Mesenchymal stem cell (in vitro differentiated cells and primary cell): Measurements from ENCODE around the gene KRT12.
"Not testable (repeated sequence)": the region's sequence is repeated elsewhere in the genome, so short reads cannot be mapped to it uniquely, and the experiment has no call there.

Source experiments
- DNase-seq: peaks from one replicate; pipeline ENCODE4 v3.0.0-alpha.2; 2013
- H2AFZ ChIP-seq: one replicate; pipeline ENCODE4 v1.6.1; 2013; ENCODE audit warnings: low read depth, mild to moderate bottlenecking, control low read depth, inconsistent platforms, low read length, moderate library complexity
- H2AK5ac ChIP-seq: 2 replicates; pipeline ENCODE4 v1.6.1; 2013; ENCODE audit warnings: low read length, moderate library complexity, mild to moderate bottlenecking, inconsistent platforms; ENCODE audit not compliant: severe bottlenecking
- H2BK120ac ChIP-seq: one replicate; pipeline ENCODE4 v1.6.1; 2013; ENCODE audit warnings: low read depth, mild to moderate bottlenecking, inconsistent platforms, low read length, moderate library complexity
- H2BK12ac ChIP-seq, 2 experiments: one replicate each; pipeline ENCODE4 v1.6.1; 2013; ENCODE audit warnings: inconsistent platforms in 2 of 2, low read length in 2 of 2, mild to moderate bottlenecking in 2 of 2, moderate library complexity in 2 of 2, control low read depth in 1 of 2
- H2BK15ac ChIP-seq: one replicate; pipeline ENCODE4 v1.6.1; 2013; ENCODE audit warnings: mild to moderate bottlenecking, low read depth, inconsistent platforms; ENCODE audit not compliant: poor library complexity, severe bottlenecking
- H2BK5ac ChIP-seq: 2 replicates; pipeline ENCODE4 v1.6.1; 2013; ENCODE audit warnings: low read depth, mild to moderate bottlenecking, low read length, control low read depth, inconsistent platforms; ENCODE audit not compliant: poor library complexity, severe bottlenecking
- H3K14ac ChIP-seq, 2 experiments: one replicate each; pipeline ENCODE4 v1.6.1; 2013; ENCODE audit warnings: inconsistent platforms in 2 of 2, low read length in 2 of 2, control low read depth in 1 of 2, mild to moderate bottlenecking in 1 of 2, moderate library complexity in 1 of 2
- H3K18ac ChIP-seq, 2 experiments: one replicate each; pipeline ENCODE4 v1.6.1; 2013; ENCODE audit warnings: inconsistent platforms in 2 of 2, low read length in 2 of 2, control low read depth in 1 of 2, low read depth in 1 of 2, mild to moderate bottlenecking in 1 of 2
- H3K23ac ChIP-seq, 2 experiments: one replicate each; pipeline ENCODE4 v1.6.1; 2013; ENCODE audit warnings: inconsistent platforms in 2 of 2, low read length in 2 of 2, mild to moderate bottlenecking in 2 of 2, moderate library complexity in 2 of 2, control low read depth in 1 of 2
- H3K27ac ChIP-seq: 2 replicates; pipeline ENCODE4 v1.5.1; 2013; ENCODE audit warnings: mild to moderate bottlenecking, moderate library complexity, low read length, control low read depth, inconsistent platforms; ENCODE audit not compliant: poor library complexity, severe bottlenecking
- H3K27me3 ChIP-seq, 2 experiments: 2 replicates each; pipeline versions ENCODE4 v1.6.1 to v1.7.0; 2013; ENCODE audit warnings: low read length in 2 of 2, mild to moderate bottlenecking in 2 of 2, moderate library complexity in 2 of 2, control low read depth in 1 of 2, inconsistent platforms in 1 of 2; ENCODE audit not compliant: control insufficient read depth in 1 of 2, insufficient read depth in 1 of 2
- H3K36me3 ChIP-seq, 2 experiments: 2 replicates each; pipeline versions ENCODE4 v1.6.1 to v1.7.0; 2013; ENCODE audit warnings: low read length in 2 of 2, control low read depth in 1 of 2, inconsistent platforms in 1 of 2, low read depth in 1 of 2, mild to moderate bottlenecking in 1 of 2; ENCODE audit not compliant: insufficient read depth in 2 of 2, control insufficient read depth in 1 of 2
- H3K4ac ChIP-seq, 2 experiments: one replicate each; pipeline ENCODE4 v1.6.1; 2013; ENCODE audit warnings: inconsistent platforms in 2 of 2, low read length in 2 of 2, mild to moderate bottlenecking in 2 of 2, moderate library complexity in 2 of 2, control low read depth in 1 of 2, low read depth in 1 of 2
- H3K4me1 ChIP-seq: 2 replicates; pipeline ENCODE4 v1.6.1; 2013; ENCODE audit warnings: low read depth, low read length, control low read depth; ENCODE audit not compliant: control insufficient read depth, insufficient read depth
- H3K4me2 ChIP-seq: 2 replicates; pipeline ENCODE4 v1.6.1; 2013; ENCODE audit warnings: low read length, mild to moderate bottlenecking, inconsistent platforms; ENCODE audit not compliant: poor library complexity, severe bottlenecking
- H3K4me3 ChIP-seq, 2 experiments: 2 replicates each; pipeline versions ENCODE4 v1.5.1 to v1.7.0; 2013; ENCODE audit warnings: low read length in 2 of 2, mild to moderate bottlenecking in 2 of 2, control low read depth in 1 of 2, low read depth in 1 of 2; ENCODE audit not compliant: insufficient read depth in 1 of 2
- H3K79me1 ChIP-seq: replicated peaks from 2 replicates; pipeline ENCODE4 v1.6.1; 2013; ENCODE audit warnings: mild to moderate bottlenecking, control low read depth, low read length, inconsistent platforms; ENCODE audit not compliant: poor library complexity, severe bottlenecking
- H3K9ac ChIP-seq: 2 replicates; pipeline ENCODE4 v1.7.0; 2013; ENCODE audit warnings: mild to moderate bottlenecking, low read length, moderate library complexity
- H3K9me3 ChIP-seq: 2 replicates; pipeline ENCODE4 v1.7.0; 2013; ENCODE audit warnings: mild to moderate bottlenecking, low read length; ENCODE audit not compliant: control insufficient read depth
- H4K8ac ChIP-seq: one replicate; pipeline ENCODE4 v1.6.1; 2013; ENCODE audit warnings: inconsistent platforms, mild to moderate bottlenecking, low read length, moderate library complexity
- H4K91ac ChIP-seq: one replicate; pipeline ENCODE4 v1.6.1; 2013; ENCODE audit warnings: mild to moderate bottlenecking, low read length, inconsistent platforms
- WGBS: methylation state at CpG from one replicate; pipeline ENCODE4 v1.1.7; 2013; ENCODE audit warnings: mixed read lengths; 5-methylcytosine and 5-hydroxymethylcytosine counted together

KRT12 gene

DNA sequence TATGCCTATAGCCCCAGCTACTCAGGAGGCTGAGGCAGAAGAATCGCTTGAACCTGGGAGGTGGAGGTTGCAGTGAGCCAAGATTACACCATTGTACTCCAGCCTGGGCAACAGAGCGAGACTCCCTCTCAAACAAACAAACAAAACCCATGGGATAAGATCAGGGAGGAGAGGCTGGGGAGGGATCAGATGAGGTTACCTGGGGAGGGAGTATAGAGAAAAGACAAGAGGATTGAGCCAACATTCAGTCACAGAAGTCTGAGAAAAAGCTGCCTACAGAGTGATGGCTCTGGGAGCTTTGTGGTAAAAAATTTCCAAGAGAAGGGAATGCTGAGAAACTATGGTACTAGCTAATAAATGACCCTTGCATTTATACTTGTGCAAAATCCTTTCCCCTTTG lies 8.4 kb downstream of the KRT12 start:
- H3K4me2 ChIP-seq, H4K8ac ChIP-seq: not testable (repeated sequence)
- H3K27ac ChIP-seq: peak overlapping the region; percentile 18

GRCh38 chr17:40857535-40857934 lies 9.5 kb downstream of the KRT12 start:
- Histone ChIP-seq H3K23ac (no peak overlapping the region), H4K8ac (no peak overlapping the region), H3K4me1 (peaks cover 1% of the 10 kb centered on the region), H3K9me3 (no peaks in the 10 kb centered on the region), H2BK15ac (no peak overlapping the region), H3K14ac (no peak overlapping the region), H2AK5ac (peak overlapping the region; percentile 100), H3K18ac (no peak overlapping the region), H2BK120ac (no peak overlapping the region), H3K79me1 (no peaks in the 10 kb centered on the region), H2AFZ (no peak overlapping the region), H3K4ac (no peak overlapping the region), H3K27me3 (no peaks in the 10 kb centered on the region), H3K27ac (no peak overlapping the region), H4K91ac (no peak overlapping the region), H2BK5ac (peak overlapping the region; percentile 24), H2BK12ac (no peak overlapping the region), H3K4me3 (no peak overlapping the region), H3K9ac (peak overlapping the region; percentile 63), H3K36me3 (no peaks in the 10 kb centered on the region), H3K4me2 (no peak overlapping the region)
- 94% methylated on average over 4 of the region's 5 CpGs for WGBS
- DNase-seq: no peak

More for the DNA sequence above, 8.4 kb downstream of the KRT12 start:
- not testable (repeated sequence) for H3K4ac ChIP-seq, H3K79me1 ChIP-seq, DNase-seq, H4K91ac ChIP-seq, H3K14ac ChIP-seq, H2BK5ac ChIP-seq, H2AFZ ChIP-seq, H3K4me3 ChIP-seq, H3K9me3 ChIP-seq, H3K9ac ChIP-seq, H2BK15ac ChIP-seq, H3K36me3 ChIP-seq, H3K23ac ChIP-seq, H2BK12ac ChIP-seq, H3K27me3 ChIP-seq, H2BK120ac ChIP-seq, H3K4me1 ChIP-seq, H2AK5ac ChIP-seq, H3K18ac ChIP-seq
- 100% methylated on average over 1 of the region's 2 CpGs for WGBS

GRCh38 chr17:40854175-40854814 lies 12.7 kb downstream of the KRT12 start:
- Histone ChIP-seq H4K8ac (no peak overlapping the region), H2BK120ac (no peak overlapping the region), H3K27ac (no peak overlapping the region), H3K9ac (no peak overlapping the region), H2BK5ac (no peak overlapping the region), H2AK5ac (no peak overlapping the region), H3K4me1 (peaks cover 1% of the 10 kb centered on the region), H3K14ac (no peak overlapping the region), H2BK12ac (no peak overlapping the region), H2BK15ac (no peak overlapping the region), H3K4me3 (no peak overlapping the region), H2AFZ (no peak overlapping the region), H4K91ac (no peak overlapping the region), H3K79me1 (no peaks in the 10 kb centered on the region), H3K23ac (no peak overlapping the region), H3K27me3 (no peaks in the 10 kb centered on the region), H3K4ac (no peak overlapping the region), H3K18ac (no peak overlapping the region), H3K36me3 (no peaks in the 10 kb centered on the region), H3K4me2 (no peak overlapping the region), H3K9me3 (no peaks in the 10 kb centered on the region)
- 0% methylated on average over 4 of the region's 6 CpGs for WGBS
- peak; percentile 93 for DNase-seq

GRCh38 chr17:40852364-40852763 lies 14.7 kb downstream of the KRT12 start:
- Histone ChIP-seq H3K36me3 (no peaks in the 10 kb centered on the region), H3K9ac (no peak overlapping the region), H3K4me3 (no peak overlapping the region), H4K8ac (no peak overlapping the region), H2BK120ac (no peak overlapping the region), H3K27ac (no peak overlapping the region), H3K14ac (no peak overlapping the region), H3K23ac (no peak overlapping the region), H3K4me1 (peaks cover 1% of the 10 kb centered on the region), H2AK5ac (no peak overlapping the region), H2BK5ac (no peak overlapping the region), H3K4ac (no peak overlapping the region), H3K18ac (no peak overlapping the region), H2BK12ac (no peak overlapping the region), H4K91ac (no peak overlapping the region), H3K9me3 (no peaks in the 10 kb centered on the region), H2BK15ac (no peak overlapping the region), H2AFZ (no peak overlapping the region), H3K27me3 (no peaks in the 10 kb centered on the region), H3K4me2 (no peak overlapping the region), H3K79me1 (no peaks in the 10 kb centered on the region)
- 100% methylated on average over 1 of the region's 1 CpG for WGBS
- no peak for DNase-seq
